HT-29 (cell line): Measurements from ENCODE around the gene LDHB. TPM values are rescaled to one million over a fixed set of nuclear protein-coding genes. Genes with fewer than 3 reads are reported as not detected.
A peak's percentile ranks its signal among the peaks of the same experiment; 100 is the strongest.
"Not testable (repeated sequence)": the region's sequence is repeated elsewhere in the genome, so short reads cannot be mapped to it uniquely, and the experiment has no call there.

Source experiments
- DNase-seq: peaks from one replicate; pipeline ENCODE4 v3.0.0-alpha.2; 2015; ENCODE audit warnings: low spot score
- total RNA-seq: library from RNA; depleted of rRNA; stranded (reverse); fragments of >200 nt; shearing (Covaris generic); gene quantifications from 2 replicates; pipeline ENCODE4 v1.2.3, GENCODE V29; 2014

Gene LDHB
- total RNA-seq, 1 experiment from 2014 or later: 826 TPM

GRCh38 chr12:21661396-21662093 is 3.9 kb upstream of the LDHB start:
- DNase-seq: not testable (repeated sequence)

DNA sequence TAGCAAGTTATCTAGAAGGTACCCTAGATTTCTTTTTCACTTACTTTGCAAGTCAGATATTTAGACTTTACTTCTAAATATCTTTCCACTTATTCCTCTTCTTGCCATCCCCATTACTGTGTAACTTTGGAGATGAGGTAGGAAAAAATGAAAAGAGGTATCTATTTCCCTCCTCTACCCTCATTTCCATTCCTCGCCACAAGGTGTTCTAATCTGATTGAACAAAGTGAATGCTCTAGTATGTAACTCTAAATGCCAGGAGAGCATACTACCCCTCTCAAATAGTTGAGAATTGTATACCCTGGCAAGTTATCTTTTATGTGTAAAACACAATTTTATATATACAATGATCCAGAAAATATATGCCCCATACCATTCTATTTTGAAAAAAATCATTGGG is 1.7 kb upstream of the LDHB start:
- peak; percentile 32 for DNase-seq

- DNase-seq: peak; percentile 73
Measured at GRCh38 chr12:21656905-21657325, 727 bp downstream of the LDHB start.

DNA sequence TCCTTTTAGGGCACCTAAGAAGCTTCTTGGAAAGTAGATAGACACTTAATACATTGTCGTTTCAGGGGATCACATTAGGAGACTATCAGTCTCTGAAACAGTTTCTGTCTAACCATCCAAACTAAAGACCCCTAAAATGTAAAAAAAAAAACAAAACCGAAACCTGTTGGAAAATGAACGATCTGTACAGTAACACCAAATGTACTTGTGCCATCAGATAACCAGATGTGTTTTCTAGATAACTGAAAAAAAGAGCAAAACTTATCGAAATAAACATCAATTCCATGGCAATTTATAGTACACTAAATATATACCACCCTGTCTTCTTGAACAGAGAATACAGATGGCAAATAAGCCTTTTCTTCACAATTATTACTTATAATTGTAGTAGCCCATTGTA is 2.1 kb downstream of the LDHB start:
- DNase-seq: no peak

GRCh38 chr12:21651821-21652220 is 5.8 kb downstream of the LDHB start:
- no peak for DNase-seq

GRCh38 chr12:21650997-21651396 is 6.6 kb downstream of the LDHB start:
- DNase-seq: no peak

DNA sequence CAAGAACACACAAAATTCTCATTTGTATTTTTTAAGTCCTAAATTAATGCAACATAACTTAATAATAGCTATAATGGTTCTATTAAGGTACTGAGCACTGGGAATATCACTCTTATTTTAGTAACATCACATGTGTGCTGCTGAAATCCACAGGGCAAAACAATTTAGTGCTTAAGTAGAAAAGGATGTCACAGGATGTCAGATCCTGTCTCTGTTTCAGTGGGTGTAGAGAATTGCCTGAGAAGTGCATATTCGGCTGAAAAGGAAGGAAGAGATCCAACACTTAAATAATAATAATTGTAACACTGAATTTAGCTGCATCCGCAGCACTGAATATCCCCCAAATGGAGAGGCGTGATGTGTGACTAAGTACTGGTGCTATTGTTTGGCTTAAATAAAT is 8.6 kb downstream of the LDHB start:
- no peak for DNase-seq

DNA sequence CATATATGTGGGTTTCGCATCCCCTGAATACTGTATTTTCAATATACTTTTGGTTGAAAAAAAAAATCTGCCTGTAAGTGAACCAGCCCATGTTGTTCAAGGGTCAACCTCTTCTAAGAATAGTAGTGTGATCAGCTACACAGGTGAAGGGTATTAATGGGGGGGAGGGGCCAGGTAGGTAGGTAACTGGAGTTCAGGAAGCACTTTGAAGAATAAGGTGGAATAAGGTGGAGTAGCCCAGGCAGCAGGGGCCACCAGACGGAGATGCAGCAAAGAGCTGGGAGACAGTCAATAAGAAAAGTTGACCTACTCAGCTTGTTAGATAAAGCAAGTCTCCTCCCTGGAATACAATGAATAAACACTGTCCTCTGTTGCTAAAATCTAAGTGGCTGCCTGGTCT is 9.3 kb downstream of the LDHB start:
- DNase-seq: no peak

- no peak for DNase-seq
Measured at GRCh38 chr12:21647179-21647578, 10.5 kb downstream of the LDHB start.

- not testable (repeated sequence) for DNase-seq
Measured at GRCh38 chr12:21645041-21645500, 12.6 kb downstream of the LDHB start.

DNA sequence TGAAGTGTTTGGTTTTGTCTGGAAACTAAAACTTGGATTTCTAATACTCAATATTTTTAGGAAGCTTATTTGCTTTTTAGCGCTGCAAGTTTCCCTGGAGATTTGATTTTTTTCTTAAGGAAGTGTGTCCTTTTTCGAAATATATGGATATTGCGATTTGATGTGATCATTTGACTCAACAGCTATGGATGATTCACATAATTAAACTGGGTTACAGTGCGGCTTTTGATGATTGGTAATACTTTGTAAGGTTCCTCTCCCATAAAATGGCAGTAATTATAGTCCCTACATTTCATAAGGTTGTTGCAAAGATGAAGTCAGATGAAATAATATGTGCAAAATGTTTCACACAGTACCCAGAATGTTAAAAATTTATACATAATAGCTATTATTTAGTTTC is 13.1 kb downstream of the LDHB start:
- DNase-seq: no peak

DNA sequence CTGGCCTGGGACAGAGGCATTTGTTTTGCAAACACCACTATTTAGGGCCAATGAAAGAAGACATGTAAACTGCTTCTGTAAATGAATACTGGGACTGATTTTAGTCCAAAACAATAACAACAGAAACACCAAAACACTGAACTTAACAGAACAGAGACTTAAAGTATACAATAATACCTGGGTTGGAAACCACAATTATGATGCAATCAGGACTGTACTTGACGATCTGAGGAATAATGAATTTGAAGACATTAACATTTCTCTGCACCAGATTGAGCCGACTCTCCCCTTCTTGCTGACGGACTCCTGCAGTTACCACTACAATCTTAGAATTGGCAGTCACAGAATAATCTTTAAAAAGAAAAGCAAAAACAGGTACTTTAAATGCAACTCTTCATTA is 13.9 kb downstream of the LDHB start:
- DNase-seq: no peak

GRCh38 chr12:21642707-21643389 is 14.8 kb downstream of the LDHB start:
- DNase-seq: no peak

DNA sequence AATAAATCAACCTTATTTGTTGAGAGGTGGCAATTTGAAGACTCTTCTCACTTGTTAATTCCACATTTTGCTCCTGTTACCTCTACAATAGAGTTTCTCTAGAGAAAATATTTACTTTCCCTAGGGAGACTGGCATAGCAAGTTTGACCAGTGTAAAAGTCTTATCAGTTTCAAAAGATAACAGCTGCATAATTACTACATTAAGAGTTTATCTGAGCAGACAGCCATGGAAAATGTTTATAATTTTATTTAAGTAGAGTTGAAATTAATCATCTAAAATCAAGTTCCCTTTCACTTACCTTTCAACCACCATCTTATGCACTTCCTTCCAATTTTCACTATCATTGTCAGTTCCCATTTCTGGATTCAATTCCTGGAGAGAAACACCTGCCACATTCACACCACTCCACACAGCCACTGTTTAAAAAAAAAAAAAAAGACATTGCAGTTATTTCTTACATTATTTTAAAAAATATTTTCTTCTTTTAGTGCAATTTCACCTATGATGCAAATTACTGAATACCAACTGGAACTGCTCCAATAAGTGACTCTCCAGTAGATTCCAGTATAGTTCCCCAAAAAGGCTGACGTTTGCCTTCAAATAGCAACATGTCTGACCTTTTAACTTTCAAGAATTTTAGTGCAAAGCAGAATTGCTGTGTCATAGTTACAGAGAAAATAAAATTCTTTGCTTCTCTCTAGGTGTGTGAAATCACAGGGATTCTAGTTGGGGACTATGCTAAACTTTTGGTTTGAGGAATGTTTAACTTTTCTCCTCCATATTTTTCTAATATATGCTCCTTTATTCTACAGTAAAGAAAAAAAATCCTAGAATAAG is 19.4 kb downstream of the LDHB start:
- DNase-seq: no peak

GRCh38 chr12:21634245-21634644 is 23.4 kb downstream of the LDHB start:
- no peak for DNase-seq

DNA sequence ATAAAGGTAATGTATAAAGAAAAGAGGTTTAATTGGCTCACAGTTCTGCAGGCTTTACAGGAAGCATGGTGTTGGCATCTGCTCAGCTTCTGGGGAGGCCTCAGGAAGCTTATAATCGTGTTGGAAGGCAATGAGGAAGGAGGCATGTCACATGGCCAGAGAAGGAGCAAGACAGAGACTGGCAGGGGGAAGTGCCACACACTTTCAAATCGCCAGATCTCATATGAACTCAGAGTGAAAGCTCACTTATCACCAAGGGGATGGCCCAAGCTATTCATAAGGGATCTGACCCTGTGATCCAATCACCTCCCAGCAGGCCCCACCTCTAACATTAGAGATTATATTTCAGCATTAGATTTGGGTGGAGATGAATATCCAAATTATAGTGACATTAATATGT is 26.3 kb downstream of the LDHB start:
- DNase-seq: no peak

- DNase-seq: no peak
Measured at GRCh38 chr12:21627924-21628323, 29.7 kb downstream of the LDHB start.

DNA sequence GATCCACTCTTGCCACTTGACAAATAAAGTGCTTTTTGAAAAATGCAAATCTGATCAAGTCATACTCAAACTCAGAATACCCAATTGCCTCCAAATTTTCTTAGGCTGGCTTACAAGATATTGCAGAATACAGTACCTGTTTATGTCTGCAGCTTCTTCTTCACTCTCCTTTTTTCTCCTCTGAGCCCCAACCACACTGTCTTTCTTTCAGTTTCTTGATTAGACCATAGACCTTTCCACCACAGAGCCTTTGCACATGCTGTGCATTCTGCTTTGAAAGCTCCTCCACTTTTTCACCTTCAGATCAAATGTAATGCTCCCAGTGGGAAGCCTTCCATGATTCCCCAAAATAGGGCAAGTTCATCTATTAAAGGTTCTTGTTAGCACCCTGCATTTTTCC is 39.1 kb downstream of the LDHB start:
- no peak for DNase-seq

GRCh38 chr12:21617030-21617429 is 40.6 kb downstream of the LDHB start:
- DNase-seq: no peak

GRCh38 chr12:21615431-21615830 is 42.2 kb downstream of the LDHB start:
- no peak for DNase-seq

DNA sequence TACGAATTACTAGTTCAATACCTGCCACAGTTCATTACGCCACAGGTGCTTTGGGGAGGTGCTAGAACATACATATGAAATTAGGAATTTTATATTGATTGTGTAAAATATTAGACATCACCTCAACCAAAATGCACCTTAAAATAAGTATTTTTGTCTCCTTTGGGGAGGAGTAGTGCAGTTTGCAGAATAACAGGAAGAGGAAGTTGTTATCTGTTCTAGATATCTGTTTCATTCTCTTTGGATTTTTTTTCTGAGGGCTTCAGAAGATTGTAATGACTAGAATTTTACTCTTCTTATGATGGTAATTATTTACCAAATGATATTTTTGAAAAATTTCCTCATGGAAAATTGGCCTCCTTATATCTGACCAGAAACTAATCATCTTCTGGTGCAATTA is 43.1 kb downstream of the LDHB start:
- DNase-seq: no peak

GRCh38 chr12:21613931-21614330 is 43.7 kb downstream of the LDHB start:
- peak; percentile 32 for DNase-seq
